T47D (cell line): Measurements from ENCODE around the gene CIC.

Source experiments
- DNase-seq, 2 experiments: peaks; one replicate each; pipeline versions ENCODE4 v3.0.0 to v3.0.0-alpha.2; 2011 to 2012; ENCODE audit warnings: low read depth in 1 of 2, low spot score in 1 of 2
- JUND ChIP-seq: IDR thresholded peaks from 2 replicates; pipeline ENCODE4 v1.6.1; 2012; ENCODE audit warnings: low read depth
- in situ Hi-C: cut with HindIII; loops from 2 replicates; pipeline ENCODE4 v1.10.0; 2016; ENCODE audit warnings: low sequenced_read_pairs, low pct_unique_long_range_greater_than_20kb

The CIC gene

GRCh38 chr19:42285541-42285941, 16.5 kb downstream of the CIC start:
- in situ Hi-C loops, result no loop called here
- DNase-seq, result no peak

GRCh38 chr19:42285988-42286348, 16.9 kb downstream of the CIC start:
- no peak for TF ChIP-seq JUND
- in situ Hi-C loops, result no loop called here
- DNase-seq, result no peak

More at GRCh38 chr19:42285541-42285941, 16.5 kb downstream of the CIC start:
- TF ChIP-seq JUND, result no peak

- no peak for DNase-seq
- TF ChIP-seq JUND, result no peak
- in situ Hi-C loops, result no loop called here
These were observed 17.4 kb downstream of the CIC start for GRCh38 chr19:42286349-42287016.

GRCh38 chr19:42287017-42287826, 18.2 kb downstream of the CIC start:
- in situ Hi-C loops, result no loop called here
- TF ChIP-seq JUND, result no peak
- DNase-seq, result no peak

GRCh38 chr19:42287827-42288107, 18.7 kb downstream of the CIC start:
- TF ChIP-seq JUND, result no peak
- in situ Hi-C loops, result no loop called here
- DNase-seq, result no peak

- in situ Hi-C loops, result no loop called here
- no peak for TF ChIP-seq JUND
- DNase-seq, result no peak
These were observed 19.3 kb downstream of the CIC start for GRCh38 chr19:42288387-42288786.

GRCh38 chr19:42288881-42289555, 20.0 kb downstream of the CIC start:
- no peak for DNase-seq
- in situ Hi-C loops, result no loop called here
- TF ChIP-seq JUND, result no peak

- in situ Hi-C loops, result no loop called here
- DNase-seq, result no peak
These were observed 20.5 kb downstream of the CIC start for GRCh38 chr19:42289556-42290041.

GRCh38 chr19:42290136-42290522, 21.1 kb downstream of the CIC start:
- in situ Hi-C loops, result no loop called here
- no peak for DNase-seq
- no peak for TF ChIP-seq JUND

More at GRCh38 chr19:42289556-42290041, 20.5 kb downstream of the CIC start:
- no peak for TF ChIP-seq JUND

GRCh38 chr19:42290523-42291434, 21.7 kb downstream of the CIC start:
- in situ Hi-C loops, result no loop called here
- TF ChIP-seq JUND, result no peak
- peak in 1 of 2 experiments; percentile 44 for DNase-seq

- TF ChIP-seq JUND, result no peak
- peak in 1 of 2 experiments; percentile 77 for DNase-seq
- in situ Hi-C loops, result no loop called here
These were observed 22.4 kb downstream of the CIC start for GRCh38 chr19:42291435-42291810.
